Rectal smooth muscle tissue (tissue), 1 donor: ENCODE data around the gene TGIF2.
A peak's percentile ranks its signal among the peaks of the same experiment; 100 is the strongest.

Experiments
- H3K27ac ChIP-seq: one replicate; pipeline ENCODE4 v1.7.0; 2013; ENCODE audit warnings: low read depth, low read length, inconsistent platforms
- H3K27me3 ChIP-seq: one replicate; pipeline ENCODE4 v1.7.0; 2013; ENCODE audit warnings: low read length; ENCODE audit not compliant: control insufficient read depth, insufficient read depth
- H3K36me3 ChIP-seq: one replicate; pipeline ENCODE4 v1.7.0; 2013; ENCODE audit warnings: low read length; ENCODE audit not compliant: control insufficient read depth, insufficient read depth
- H3K4me1 ChIP-seq: one replicate; pipeline ENCODE4 v1.7.0; 2013; ENCODE audit warnings: low read length; ENCODE audit not compliant: control insufficient read depth, insufficient read depth
- H3K4me3 ChIP-seq: one replicate; pipeline ENCODE4 v1.7.0; 2013; ENCODE audit warnings: low read length
- H3K9ac ChIP-seq: one replicate; pipeline ENCODE4 v1.7.0; 2013; ENCODE audit warnings: low read length

TGIF2 gene

GRCh38 chr20:36573103-36573797, at the start of gene TGIF2:
Gene TGIF2 (plus strand): TSS chr20:36573597. CDS start chr20:36578775, 5,178 bp downstream.
- Histone ChIP-seq H3K4me1 (peaks cover 11% of the 10 kb centered on the region), H3K27me3 (no peaks in the 10 kb centered on the region), H3K4me3 (peak within 1 kb of the TSS; percentile 71), H3K27ac (peak within 1 kb of the TSS; percentile 89), H3K36me3 (no peaks in the 10 kb centered on the region), H3K9ac (peak within 1 kb of the TSS; percentile 75)

- no peak overlapping the region for H3K9ac ChIP-seq
- peaks cover 18% of the 10 kb centered on the region for H3K4me1 ChIP-seq
- peaks cover 23% of the 10 kb centered on the region for H3K36me3 ChIP-seq
- peak overlapping the region; percentile 80 for H3K27ac ChIP-seq
- H3K4me3 ChIP-seq: no peak overlapping the region
- H3K27me3 ChIP-seq: no peaks in the 10 kb centered on the region
These were observed 47.6 kb upstream of the TGIF2 start for GRCh38 chr20:36525620-36526365.

GRCh38 chr20:36526521-36527011, 46.8 kb upstream of the TGIF2 start:
- H3K4me3 ChIP-seq: no peak overlapping the region
- H3K36me3 ChIP-seq: peaks cover 23% of the 10 kb centered on the region

GRCh38 chr20:36527331-36528125, 45.9 kb upstream of the TGIF2 start:
- Histone ChIP-seq H3K4me1 (peaks cover 18% of the 10 kb centered on the region), H3K27ac (peak overlapping the region; percentile 80), H3K27me3 (no peaks in the 10 kb centered on the region), H3K36me3 (peaks cover 20% of the 10 kb centered on the region), H3K4me3 (no peak overlapping the region), H3K9ac (no peak overlapping the region)

More at GRCh38 chr20:36526521-36527011, 46.8 kb upstream of the TGIF2 start:
- H3K9ac ChIP-seq: no peak overlapping the region
- H3K27ac ChIP-seq: peak overlapping the region; percentile 80
- H3K4me1 ChIP-seq: peaks cover 18% of the 10 kb centered on the region
- H3K27me3 ChIP-seq: no peaks in the 10 kb centered on the region

GRCh38 chr20:36528176-36528874, 45.1 kb upstream of the TGIF2 start:
- no peaks in the 10 kb centered on the region for H3K27me3 ChIP-seq
- H3K4me1 ChIP-seq: peaks cover 18% of the 10 kb centered on the region
- H3K36me3 ChIP-seq: peaks cover 20% of the 10 kb centered on the region
- H3K27ac ChIP-seq: peak overlapping the region; percentile 80
- H3K9ac ChIP-seq: no peak overlapping the region
- no peak overlapping the region for H3K4me3 ChIP-seq

- H3K36me3 ChIP-seq: peaks cover 20% of the 10 kb centered on the region
- no peak overlapping the region for H3K9ac ChIP-seq
- peaks cover 18% of the 10 kb centered on the region for H3K4me1 ChIP-seq
- no peak overlapping the region for H3K4me3 ChIP-seq
- no peaks in the 10 kb centered on the region for H3K27me3 ChIP-seq
- peak overlapping the region; percentile 16 for H3K27ac ChIP-seq
These were observed 44.5 kb upstream of the TGIF2 start for GRCh38 chr20:36528875-36529417.

GRCh38 chr20:36532388-36532787, 41.0 kb upstream of the TGIF2 start:
- no peak overlapping the region for H3K4me3 ChIP-seq
- no peak overlapping the region for H3K27ac ChIP-seq
- no peaks in the 10 kb centered on the region for H3K27me3 ChIP-seq
- peaks cover 5% of the 10 kb centered on the region for H3K4me1 ChIP-seq
- peaks cover 3% of the 10 kb centered on the region for H3K36me3 ChIP-seq
- no peak overlapping the region for H3K9ac ChIP-seq

- Histone ChIP-seq H3K4me3 (no peak overlapping the region), H3K4me1 (peaks cover under 1% of the 10 kb centered on the region), H3K9ac (no peak overlapping the region), H3K36me3 (no peaks in the 10 kb centered on the region), H3K27me3 (no peaks in the 10 kb centered on the region), H3K27ac (no peak overlapping the region)
These were observed 40.6 kb upstream of the TGIF2 start for GRCh38 chr20:36532822-36533221.

GRCh38 chr20:36538026-36538722, 35.2 kb upstream of the TGIF2 start:
- peaks cover 5% of the 10 kb centered on the region for H3K36me3 ChIP-seq
- H3K9ac ChIP-seq: no peak overlapping the region
- H3K4me1 ChIP-seq: peaks cover 4% of the 10 kb centered on the region
- H3K4me3 ChIP-seq: no peak overlapping the region
- no peaks in the 10 kb centered on the region for H3K27me3 ChIP-seq
- H3K27ac ChIP-seq: peak overlapping the region; percentile 100

GRCh38 chr20:36540551-36541211, 32.7 kb upstream of the TGIF2 start:
- H3K4me1 ChIP-seq: peaks cover 11% of the 10 kb centered on the region

More at GRCh38 chr20:36540551-36541211, 32.7 kb upstream of the TGIF2 start:
- Histone ChIP-seq H3K9ac (peak overlapping the region; percentile 66), H3K36me3 (peaks cover 5% of the 10 kb centered on the region), H3K4me3 (peak overlapping the region; percentile 62), H3K27me3 (no peaks in the 10 kb centered on the region), H3K27ac (peak overlapping the region; percentile 100)
